Measurements from ENCODE around the gene MED13.
"Not testable (repeated sequence)": the region's sequence is repeated elsewhere in the genome, so short reads cannot be mapped to it uniquely, and the experiment has no call there.

The MED13 gene

DNA sequence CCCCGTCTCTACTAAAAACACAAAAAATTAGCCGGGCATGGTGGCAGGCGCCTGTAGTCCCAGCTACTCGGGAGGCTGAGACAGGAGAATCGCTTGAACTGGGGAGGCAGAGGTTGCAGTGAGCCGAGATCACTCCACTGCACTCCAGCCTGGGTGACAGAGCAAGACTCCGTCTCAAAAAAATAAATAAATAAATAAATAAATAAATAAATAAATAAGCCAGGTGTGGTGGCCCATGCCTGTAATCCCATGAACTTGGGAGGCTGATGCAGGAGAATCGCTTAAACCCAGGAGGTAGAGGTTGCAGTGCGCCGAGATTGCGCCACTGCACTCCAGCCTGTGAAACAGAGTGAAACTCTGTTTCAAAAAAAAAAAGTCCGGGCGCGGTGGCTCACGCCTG is 149.9 kb downstream of the MED13 start:
- not testable (repeated sequence) for DNase-seq (ENCODE audit: low spot score)

DNA sequence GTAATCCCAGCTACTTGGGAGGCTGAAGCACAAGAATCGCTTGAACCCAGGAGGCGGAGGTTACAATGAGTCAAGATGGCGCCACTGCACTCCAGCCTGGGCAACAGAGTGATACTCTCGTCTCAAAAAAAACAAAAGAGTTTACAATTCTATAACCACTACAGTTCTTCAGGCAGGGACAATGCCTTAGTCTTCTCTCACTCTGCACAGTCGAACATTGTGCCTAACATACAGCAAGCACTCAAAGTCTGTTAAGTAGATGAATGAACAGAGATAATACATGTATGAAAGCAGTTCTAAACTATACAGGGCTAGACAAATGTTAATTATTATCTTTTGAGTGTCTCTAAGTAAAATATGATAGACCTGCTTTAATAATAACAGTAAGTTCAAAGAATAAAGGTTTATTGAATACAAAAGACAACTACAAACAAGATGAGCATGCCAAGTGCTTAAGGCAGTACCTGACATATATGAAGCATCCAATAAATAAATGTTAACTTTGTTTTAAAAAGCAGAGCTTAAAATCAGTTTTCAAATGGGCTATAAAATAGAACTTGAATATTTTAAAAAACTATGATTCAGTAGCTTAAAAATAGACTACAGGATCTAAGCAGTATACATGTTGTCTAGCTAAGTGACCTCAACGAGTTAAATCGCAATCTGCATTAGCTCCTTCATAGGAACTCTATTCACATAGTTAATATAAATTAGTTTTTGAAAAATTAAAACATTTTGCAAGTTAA is 156.6 kb downstream of the MED13 start:
- DNase-seq (ENCODE audit: low spot score): no peak

DNA sequence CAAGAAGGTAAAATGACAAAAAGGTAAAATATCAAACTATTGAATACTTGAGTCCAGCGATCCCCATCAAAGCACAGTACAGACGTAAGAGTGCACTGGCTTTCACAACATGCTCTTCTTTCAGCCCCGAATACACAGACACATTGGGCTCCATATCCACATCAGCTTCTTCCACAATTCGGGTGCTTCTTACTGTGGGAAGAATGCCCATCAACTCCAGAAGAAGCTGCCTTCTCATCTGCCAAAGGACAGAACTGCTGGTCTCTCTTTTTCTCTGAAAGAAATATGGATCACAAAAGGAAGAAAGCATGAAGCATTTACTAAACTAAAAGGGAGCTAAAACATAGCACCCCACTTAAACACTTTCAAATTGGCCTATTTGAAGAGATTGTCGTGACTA is 157.7 kb downstream of the MED13 start:
- no peak for DNase-seq (ENCODE audit: low spot score)

DNA sequence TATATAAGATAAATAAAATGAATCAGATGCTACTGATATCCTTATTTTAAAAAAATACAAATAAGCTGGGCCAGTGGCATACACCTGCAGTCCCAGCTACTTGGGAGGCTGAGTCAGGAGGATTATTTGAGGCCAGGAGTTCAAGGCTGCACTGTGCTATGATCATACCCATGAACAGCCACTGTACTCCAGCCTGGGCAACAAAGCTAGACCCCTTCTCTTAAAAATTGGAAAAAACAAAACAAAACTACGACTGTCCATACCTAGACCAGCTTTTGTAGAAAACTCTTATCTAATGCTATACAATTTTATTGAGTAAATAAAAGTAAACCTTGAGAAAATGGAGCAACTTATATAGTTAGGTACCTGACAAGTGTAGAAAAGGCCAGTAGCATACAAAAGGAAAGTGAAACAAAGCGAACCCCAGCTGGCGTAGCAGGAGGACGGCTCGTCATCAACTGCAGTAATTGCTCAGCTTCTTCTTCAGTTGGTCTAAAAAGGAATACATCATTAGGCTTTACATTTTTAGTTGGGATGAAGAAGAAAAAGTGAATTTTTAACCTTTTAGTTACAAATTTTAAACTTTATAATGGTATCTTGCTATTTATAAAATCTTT is 160.9 kb downstream of the MED13 start:
- no peak for DNase-seq (ENCODE audit: low spot score)

DNA sequence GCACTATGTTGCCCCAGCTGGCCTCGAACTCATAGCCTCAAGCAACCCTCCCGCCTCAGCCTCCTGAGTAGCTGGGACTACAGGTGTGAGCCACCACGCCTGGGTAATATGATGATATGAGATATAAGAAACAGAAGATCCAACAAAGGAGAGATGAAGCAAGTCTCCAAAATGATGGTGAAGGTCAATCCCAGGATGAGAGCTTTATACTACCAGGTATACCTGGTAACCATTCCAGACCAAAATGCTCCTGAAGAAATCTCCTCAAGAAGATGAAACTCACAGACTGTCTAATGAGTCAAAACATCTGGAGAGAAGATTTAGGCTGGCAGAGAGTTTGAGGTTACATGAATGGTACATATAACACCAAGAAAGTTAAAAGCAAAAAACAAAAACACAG is 161.8 kb downstream of the MED13 start:
- no peak for DNase-seq (ENCODE audit: low spot score)

DNA sequence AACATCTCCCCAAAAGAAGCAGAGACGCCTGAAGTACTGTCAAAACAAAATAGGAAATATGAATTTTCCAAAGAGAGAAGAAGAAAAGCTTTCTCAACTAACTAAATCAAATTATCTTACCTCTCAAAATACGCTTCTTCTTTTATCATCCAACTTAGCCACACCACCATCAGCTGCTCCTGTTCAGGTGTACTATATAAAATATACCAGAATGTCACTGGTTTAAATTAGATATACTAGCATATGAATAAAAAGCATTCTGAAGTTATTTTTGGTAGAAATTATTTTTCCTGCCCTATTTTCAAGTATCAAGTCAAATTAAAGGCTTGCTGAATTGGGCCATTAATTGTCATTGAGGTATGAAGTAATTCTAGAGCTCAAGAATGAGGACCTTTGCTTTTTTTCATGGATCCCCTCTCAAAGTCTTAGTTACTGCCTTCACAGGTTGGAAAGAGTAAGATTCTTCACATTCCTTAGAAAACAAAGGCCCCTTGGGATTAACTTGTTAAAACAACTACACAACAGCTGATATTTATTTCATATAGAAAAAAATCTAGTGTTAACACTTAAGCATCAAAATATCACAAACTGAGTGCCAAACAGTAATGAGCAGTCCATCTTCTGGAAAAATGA is 167.4 kb downstream of the MED13 start:
- DNase-seq (ENCODE audit: low spot score): no peak

DNA sequence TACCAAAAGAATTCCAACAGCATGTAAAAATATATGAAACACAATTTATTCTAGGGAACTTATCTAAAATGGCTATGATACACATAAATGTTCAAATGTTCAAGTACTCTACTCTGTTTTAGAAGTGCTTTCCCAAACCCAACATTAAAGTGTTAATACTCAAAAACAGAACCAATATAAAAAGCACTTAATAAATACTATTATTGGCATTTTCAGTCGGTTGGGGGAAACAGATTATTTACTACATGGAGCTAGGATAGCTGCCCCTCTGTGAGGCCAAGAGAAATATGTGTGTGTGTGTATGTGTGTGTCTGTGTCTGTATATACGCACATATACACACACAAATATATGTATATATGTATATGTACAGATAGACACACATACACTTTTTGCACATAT is 169.7 kb downstream of the MED13 start:
- DNase-seq (ENCODE audit: low spot score): no peak

DNA sequence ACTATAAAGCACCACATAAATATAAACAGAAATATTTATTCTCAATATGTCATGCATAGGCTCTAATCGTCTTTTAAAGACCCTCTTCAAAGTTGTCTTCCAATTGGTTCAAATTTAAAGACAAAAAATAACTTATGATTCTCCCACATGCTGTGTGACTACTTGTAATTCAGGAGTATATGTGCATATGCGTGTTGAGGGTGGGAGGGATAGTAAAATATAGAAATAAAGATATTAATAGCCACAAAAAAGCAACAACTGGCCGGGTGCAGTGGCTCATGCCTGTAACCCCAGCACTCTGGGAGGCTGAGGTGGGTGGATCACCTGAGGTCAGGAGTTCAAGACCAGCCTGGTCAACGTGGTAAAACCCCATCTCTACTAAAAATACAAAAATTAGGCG is 170.8 kb downstream of the MED13 start:
- DNase-seq (ENCODE audit: low spot score): not testable (repeated sequence)
